Measurements from ENCODE around the gene CRADD. TPM values are rescaled to one million over a fixed set of nuclear protein-coding genes. Genes with fewer than 3 reads are reported as not detected.
A peak's percentile ranks its signal among the peaks of the same experiment; 100 is the strongest.

Gene CRADD
- total and polyA plus RNA-seq, 2 of the 4 experiments (the other 2 are of a cell fraction), result 11.1 to 14.0 TPM

GRCh38 chr12:93790472-93791152 is 113.4 kb downstream of the CRADD start:
- H3K4me1 ChIP-seq (ENCODE audit: control insufficient read depth, insufficient read depth, low read length), result peaks cover 17% of the 10 kb centered on the region

More at GRCh38 chr12:93790472-93791152, 113.4 kb downstream of the CRADD start:
- in situ Hi-C loops (cut with MboI; ENCODE audit: low sequenced_read_pairs), result no loop called here
- no peaks in the 10 kb centered on the region for H3K27me3 ChIP-seq (ENCODE audit: control insufficient read depth, insufficient read depth, low read length)
- peak overlapping the region; percentile 32; the same call in 1 of the 2 replicates for H3K23ac ChIP-seq (ENCODE audit: low read depth, low read length)
- H2AK9ac ChIP-seq (replicated peaks; ENCODE audit: low read depth, low read length, poor library complexity), result no peak overlapping the region
- peak overlapping the region; percentile 27; the same call in 1 of the 2 replicates for H3K27ac ChIP-seq (ENCODE audit: insufficient read depth, low read length)
- ATAC-seq (ENCODE audit: low read depth), result peak; percentile 58
- H2AK5ac ChIP-seq (ENCODE audit: low read depth, low read length), result no peak overlapping the region; the same call in 1 of the 2 replicates
- no peak overlapping the region; the same call in 1 of the 2 replicates for H3K14ac ChIP-seq (replicated peaks; ENCODE audit: low read depth, low read length)
- H2BK5ac ChIP-seq (ENCODE audit: low read depth, low read length, poor library complexity, severe bottlenecking), result peak overlapping the region; percentile 100
- peak overlapping the region; percentile 86 to 91; a peak in 3 of 4 replicates for H4K8ac ChIP-seq (ENCODE audit: low read depth in 2 of 2, low read length in 2 of 2)
- peak overlapping the region; percentile 68; the same call in 1 of the 2 replicates for H3K18ac ChIP-seq (ENCODE audit: low read depth, low read length)
- H3K9me1 ChIP-seq (ENCODE audit: insufficient read depth, low read length), result peaks cover 10% of the 10 kb centered on the region
- no peak overlapping the region for H3K9ac ChIP-seq (ENCODE audit: low read depth, low read length)
- POLR2A ChIA-PET (ENCODE audit: unreplicated experiment), result interaction anchor here (0.6 kb wide), 1 partner anchor 202 kb away, joined by 3 read pairs; no protein-coding TSS in a partner anchor
- H4K5ac ChIP-seq (ENCODE audit: low read depth, low read length), result peak overlapping the region; percentile 65; the same call in 1 of the 2 replicates
- no peaks in the 10 kb centered on the region for H3K36me3 ChIP-seq (ENCODE audit: control insufficient read depth, insufficient read depth, low read length)
- peak overlapping the region; percentile 88; the same call in 1 of the 2 replicates for H3K4ac ChIP-seq (ENCODE audit: low read depth, low read length)
- H2AFZ ChIP-seq (replicated peaks; ENCODE audit: low read length, poor library complexity), result no peak overlapping the region
- peak; percentile 89 for DNase-seq
- peak overlapping the region; percentile 94; the same call in 1 of the 2 replicates for H2BK20ac ChIP-seq (ENCODE audit: low read depth, low read length)
- no peak for TF ChIP-seq ELK1 (IDR thresholded peaks at IDR 0.05; ENCODE audit: borderline replicate concordance, low read depth, low read length)
- TF ChIP-seq SMC3 (IDR thresholded peaks at IDR 0.05; ENCODE audit: low read depth, low read length), result no peak
- TF ChIP-seq CEBPB (IDR thresholded peaks at IDR 0.05; ENCODE audit: low read depth, low read length), result no peak
- peak; percentile 16; the same call in 1 of the 2 replicates for TF ChIP-seq BHLHE40 (IDR thresholded peaks at IDR 0.05; ENCODE audit: low read depth, low read length)
- peak; percentile 44; the same call in 1 of the 2 replicates for TF ChIP-seq NFE2L2 (IDR thresholded peaks at IDR 0.05; ENCODE audit: low read depth, low read length)
- TF ChIP-seq POLR2A (IDR thresholded peaks at IDR 0.05; ENCODE audit: low read depth, low read length), result no peak
- TF ChIP-seq RFX5 (IDR thresholded peaks at IDR 0.05; ENCODE audit: low read depth, low read length), result no peak
- no peak for TF ChIP-seq CHD1 (IDR thresholded peaks at IDR 0.05; ENCODE audit: low read depth, low read length)
- no peak for TF ChIP-seq CTCF (conservative IDR thresholded peaks at IDR 0.05; ENCODE audit: low read depth, low read length)
- peak; percentile 84 for TF ChIP-seq FOS (IDR thresholded peaks at IDR 0.05; ENCODE audit: low read depth, low read length)
- H3K4me2 ChIP-seq (ENCODE audit: low read depth, low read length), result no peak overlapping the region; the same call in 1 of the 2 replicates
- H3K9me3 ChIP-seq (ENCODE audit: control insufficient read depth, insufficient read depth, low read length), result no peaks in the 10 kb centered on the region
- dilution Hi-C loops (cut with HindIII; ENCODE audit: low sequenced_read_pairs, unreplicated experiment), result no loop called here
- BruUV-seq (replicated peaks), result no TSS peak
- peak overlapping the region; percentile 96; the same call in 1 of the 3 replicates for H2BK15ac ChIP-seq (ENCODE audit: low read depth, low read length)
- peak overlapping the region; percentile 92; the same call in 1 of the 2 replicates for H2BK120ac ChIP-seq (ENCODE audit: low read depth, low read length)
- intact Hi-C loops (cut with micrococcal nuclease), result no loop called here
- no peaks in the 10 kb centered on the region for H4K20me1 ChIP-seq (ENCODE audit: insufficient read depth, low read length)
- 0% methylated on average over 1 of the region's 5 CpGs; no CpG with 5 or more reads in 1 of the 2 experiments for WGBS, 2 experiments (ENCODE audit: extremely low coverage in 2 of 2, insufficient read length in 1 of 2)
- no peak overlapping the region for H4K91ac ChIP-seq (ENCODE audit: insufficient read depth, low read depth, low read length)
- no peak overlapping the region for H3K4me3 ChIP-seq (ENCODE audit: insufficient read depth, low read depth, low read length)
- H3K56ac ChIP-seq (ENCODE audit: extremely low read depth, insufficient read depth, low read length), result no peak overlapping the region
- CTCF ChIA-PET, result interaction anchor here (0.5 to 0.6 kb wide), 2 partner anchors 47 to 376 kb away, joined by 3 read pairs; no protein-coding TSS in a partner anchor
- peaks cover 23 to 37% of the 10 kb centered on the region in 2 experiments; a peak in 3 of 4 replicates for H3K79me1 ChIP-seq (ENCODE audit: low read depth in 1 of 2, low read length in 2 of 2)

All from IMR-90 (cell line).